RWPE2 (cell line): ENCODE measurements around the gene APCS.

Source experiments
- ATAC-seq: fragments of 200-7000 bp; cut with Tn5 transposase; 3 replicates; pipeline ENCODE4 v1.9.1; 2021; ENCODE audit warnings: low read depth
- DNase-seq: peaks from one replicate; pipeline ENCODE4 v3.0.0-alpha.2; 2020; ENCODE audit warnings: low spot score
- H3K27ac ChIP-seq: fragments of 450-650 bp; 2 replicates; pipeline ENCODE4 v1.5.1; 2017; ENCODE audit warnings: mild to moderate bottlenecking; ENCODE audit not compliant: poor library complexity, severe bottlenecking
- H3K27me3 ChIP-seq: fragments of 250-450 bp; sonication (Bioruptor Pico); 2 replicates; pipeline ENCODE4 v1.5.1; 2021; ENCODE audit warnings: mild to moderate bottlenecking, moderate library complexity; ENCODE audit not compliant: insufficient read depth, poor library complexity, severe bottlenecking
- H3K36me3 ChIP-seq: fragments of 250-450 bp; sonication (Bioruptor Pico); 2 replicates; pipeline ENCODE4 v1.5.1; 2020; ENCODE audit warnings: low read depth, mild to moderate bottlenecking, moderate library complexity
- H3K4me1 ChIP-seq: fragments of 250-450 bp; sonication (Bioruptor Pico); 2 replicates; pipeline ENCODE4 v1.5.1; 2021; ENCODE audit warnings: mild to moderate bottlenecking, moderate library complexity; ENCODE audit not compliant: insufficient read depth, poor library complexity, severe bottlenecking
- H3K4me3 ChIP-seq: fragments of 250-450 bp; sonication (Bioruptor Pico); 2 replicates; pipeline ENCODE4 v1.5.1; 2021; ENCODE audit warnings: mild to moderate bottlenecking, moderate library complexity; ENCODE audit not compliant: severe bottlenecking
- H3K9me3 ChIP-seq: fragments of 250-450 bp; sonication (Bioruptor Pico); 2 replicates; pipeline ENCODE4 v1.5.1; 2021; ENCODE audit warnings: mild to moderate bottlenecking, moderate library complexity; ENCODE audit not compliant: severe bottlenecking
- CTCF ChIP-seq: fragments of 450-650 bp; IDR thresholded peaks from one replicate; pipeline ENCODE4 v1.5.1; 2017; ENCODE audit warnings: mild to moderate bottlenecking, moderate library complexity; ENCODE audit not compliant: poor library complexity, severe bottlenecking

Gene APCS

DNA sequence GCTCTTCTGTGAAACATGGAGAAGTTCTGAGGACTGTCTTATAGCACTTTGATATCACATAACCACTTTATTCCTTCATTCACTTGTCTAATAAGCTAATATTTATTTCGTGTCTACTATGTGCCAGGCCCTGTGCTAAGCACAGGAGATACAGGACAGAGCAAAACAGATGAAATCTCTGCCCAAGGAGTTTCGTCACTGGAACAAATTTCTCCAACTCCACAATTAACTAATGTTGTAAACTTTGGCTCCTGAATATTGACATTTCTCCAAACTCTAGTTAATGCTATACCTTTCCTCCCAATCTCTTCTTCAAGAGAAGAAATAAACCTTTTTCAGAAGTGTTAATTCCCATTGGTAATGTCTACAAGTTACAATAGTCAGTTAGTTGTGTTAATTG, 27.0 kb upstream of the APCS start:
- Histone ChIP-seq H3K4me1 (no peaks in the 10 kb centered on the region), H3K27me3 (no peaks in the 10 kb centered on the region), H3K4me3 (no peak overlapping the region), H3K9me3 (no peaks in the 10 kb centered on the region), H3K27ac (no peak overlapping the region), H3K36me3 (no peaks in the 10 kb centered on the region)
- no peak for ATAC-seq
- no peak for TF ChIP-seq CTCF
- DNase-seq = no peak

DNA sequence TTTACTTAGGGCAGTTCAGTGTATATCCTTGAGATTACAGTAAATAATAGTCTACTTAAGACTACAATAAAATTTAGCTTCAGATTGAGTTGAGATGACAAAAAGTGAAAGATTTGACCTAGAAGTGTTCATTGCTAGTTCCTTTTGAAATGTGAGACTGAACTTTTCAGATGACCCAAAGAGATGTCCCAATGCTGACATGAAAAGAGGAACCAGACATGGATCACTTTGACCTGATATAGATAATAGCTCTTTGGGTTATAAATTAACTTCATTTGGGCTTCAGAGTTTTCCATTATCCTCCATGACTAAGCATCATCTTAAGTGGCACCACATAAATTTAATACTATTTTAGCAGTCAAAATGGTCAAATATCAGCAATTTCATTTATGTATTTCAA, 26.1 kb upstream of the APCS start:
- no peak for ATAC-seq
- H3K36me3 ChIP-seq = no peaks in the 10 kb centered on the region
- H3K27ac ChIP-seq = no peak overlapping the region
- no peaks in the 10 kb centered on the region for H3K9me3 ChIP-seq
- TF ChIP-seq CTCF = no peak
- no peak overlapping the region for H3K4me3 ChIP-seq
- DNase-seq = no peak
- H3K27me3 ChIP-seq = no peaks in the 10 kb centered on the region
- H3K4me1 ChIP-seq = no peaks in the 10 kb centered on the region

- DNase-seq (no peak), ATAC-seq (no peak)
- Histone ChIP-seq H3K27me3 (no peaks in the 10 kb centered on the region), H3K36me3 (no peaks in the 10 kb centered on the region), H3K27ac (no peak overlapping the region), H3K4me3 (no peak overlapping the region), H3K9me3 (no peaks in the 10 kb centered on the region), H3K4me1 (no peaks in the 10 kb centered on the region)
- no peak for TF ChIP-seq CTCF
These were observed 24.9 kb upstream of the APCS start for GRCh38 chr1:159562680-159563079.

DNA sequence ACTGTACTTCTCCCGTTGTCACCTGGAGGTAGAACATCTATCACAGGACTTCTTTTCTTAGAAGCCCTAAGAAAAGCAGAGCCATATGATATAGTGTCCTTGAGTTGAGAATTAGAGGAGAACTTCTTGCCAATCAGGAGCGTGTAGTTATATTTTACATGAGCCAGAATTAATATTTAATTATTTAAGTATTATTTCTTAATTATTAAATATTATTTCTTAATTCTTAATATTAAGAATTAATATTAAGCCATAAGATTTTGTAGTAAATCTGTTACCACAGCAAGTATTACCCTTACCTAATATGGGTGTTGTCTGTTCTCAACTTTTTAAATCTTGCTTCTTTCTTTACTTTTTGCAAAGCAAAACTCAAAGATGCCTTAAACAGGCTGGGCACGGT, 10.2 kb upstream of the APCS start:
- no peak overlapping the region for H3K4me3 ChIP-seq
- no peak for TF ChIP-seq CTCF
- H3K27ac ChIP-seq = no peak overlapping the region
- DNase-seq (no peak), ATAC-seq (no peak)
- no peaks in the 10 kb centered on the region for H3K4me1 ChIP-seq
- no peaks in the 10 kb centered on the region for H3K9me3 ChIP-seq
- H3K27me3 ChIP-seq = no peaks in the 10 kb centered on the region
- H3K36me3 ChIP-seq = no peaks in the 10 kb centered on the region

DNA sequence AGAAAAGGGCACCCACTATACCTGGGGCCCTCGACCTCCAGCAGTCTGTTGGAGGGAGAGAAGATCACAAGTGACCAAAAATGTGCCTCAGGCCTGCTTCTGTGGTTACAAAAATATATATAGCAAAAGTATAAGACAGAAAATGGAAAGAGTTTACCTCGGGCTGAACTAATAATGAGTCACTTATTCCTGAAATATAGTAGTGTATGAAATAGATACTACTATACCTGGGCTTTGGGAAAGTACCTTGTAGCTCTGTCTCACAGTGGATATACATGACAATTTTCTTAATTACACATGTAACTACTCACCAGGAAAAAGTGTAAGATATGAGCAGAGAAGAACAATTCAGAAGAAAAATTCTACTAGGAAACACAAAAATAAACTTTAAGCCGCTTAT, 7.3 kb upstream of the APCS start:
- ATAC-seq = peak; percentile 69
- H3K4me1 ChIP-seq = no peaks in the 10 kb centered on the region
- H3K36me3 ChIP-seq = no peaks in the 10 kb centered on the region
- DNase-seq = no peak
- TF ChIP-seq CTCF = no peak
- no peaks in the 10 kb centered on the region for H3K9me3 ChIP-seq
- no peaks in the 10 kb centered on the region for H3K27me3 ChIP-seq
- H3K4me3 ChIP-seq = no peak overlapping the region
- no peak overlapping the region for H3K27ac ChIP-seq
